ENCODE results near the gene TEX48. TPM values are rescaled to one million over a fixed set of nuclear protein-coding genes. Genes with fewer than 3 reads are reported as not detected.

The TEX48 gene
- total RNA-seq, 4 donors from 2014 or later = not detected

- no peak for DNase-seq
- Histone ChIP-seq H3K4me3 (no peak overlapping the region), H3K9me3 (no peaks in the 10 kb centered on the region), H3K27ac (no peak overlapping the region), H3K36me3 (no peaks in the 10 kb centered on the region), H3K27me3 (no peaks in the 10 kb centered on the region), H3K4me1 (no peaks in the 10 kb centered on the region)
- intact Hi-C loops (cut with DNase I; ENCODE audit: low total_unique reads) = no loop called here
- TF ChIP-seq CTCF (IDR thresholded peaks at IDR 0.05) (no peak), POLR2A (IDR thresholded peaks at IDR 0.05) (no peak)
Observed at GRCh38 chr9:114689813-114690212, 7.8 kb upstream of the TEX48 start.

GRCh38 chr9:114688909-114689610 lies 7.1 kb upstream of the TEX48 start:
- H3K4me3 ChIP-seq = no peak overlapping the region
- intact Hi-C loops (cut with DNase I; ENCODE audit: low total_unique reads) = no loop called here
- TF ChIP-seq CTCF (IDR thresholded peaks at IDR 0.05) (no peak), POLR2A (IDR thresholded peaks at IDR 0.05) (no peak)
- no peaks in the 10 kb centered on the region for H3K27me3 ChIP-seq
- no peaks in the 10 kb centered on the region for H3K9me3 ChIP-seq
- no peak for DNase-seq
- no peaks in the 10 kb centered on the region for H3K36me3 ChIP-seq
- no peaks in the 10 kb centered on the region for H3K4me1 ChIP-seq
- no peak overlapping the region for H3K27ac ChIP-seq

GRCh38 chr9:114688379-114688778 lies 6.4 kb upstream of the TEX48 start:
- no peak for TF ChIP-seq CTCF (IDR thresholded peaks at IDR 0.05)
- no peak for TF ChIP-seq POLR2A (IDR thresholded peaks at IDR 0.05)
- H3K9me3 ChIP-seq = no peaks in the 10 kb centered on the region
- no peak for DNase-seq
- H3K27ac ChIP-seq = no peak overlapping the region
- no peaks in the 10 kb centered on the region for H3K36me3 ChIP-seq
- no peaks in the 10 kb centered on the region for H3K27me3 ChIP-seq
- H3K4me3 ChIP-seq = no peak overlapping the region
- H3K4me1 ChIP-seq = no peaks in the 10 kb centered on the region
- intact Hi-C loops (cut with DNase I; ENCODE audit: low total_unique reads) = no loop called here

GRCh38 chr9:114687034-114687433 lies 5.0 kb upstream of the TEX48 start:
- Histone ChIP-seq H3K27me3 (no peaks in the 10 kb centered on the region), H3K27ac (no peak overlapping the region), H3K36me3 (no peaks in the 10 kb centered on the region), H3K4me3 (no peak overlapping the region), H3K9me3 (no peaks in the 10 kb centered on the region), H3K4me1 (no peaks in the 10 kb centered on the region)
- intact Hi-C loops (cut with DNase I; ENCODE audit: low total_unique reads) = no loop called here
- no peak for DNase-seq
- TF ChIP-seq CTCF (IDR thresholded peaks at IDR 0.05) (no peak), POLR2A (IDR thresholded peaks at IDR 0.05) (no peak)

- Histone ChIP-seq H3K9me3 (no peaks in the 10 kb centered on the region), H3K27ac (no peak overlapping the region), H3K36me3 (no peaks in the 10 kb centered on the region), H3K4me1 (no peaks in the 10 kb centered on the region), H3K4me3 (no peak overlapping the region), H3K27me3 (no peaks in the 10 kb centered on the region)
- intact Hi-C loops (cut with DNase I; ENCODE audit: low total_unique reads) = no loop called here
- TF ChIP-seq POLR2A (IDR thresholded peaks at IDR 0.05) (no peak), CTCF (IDR thresholded peaks at IDR 0.05) (no peak)
- no peak for DNase-seq
Observed at GRCh38 chr9:114685951-114686350, 4.0 kb upstream of the TEX48 start.

All from uterus (tissue), 4 donors.